Loucy (cell line): ENCODE data around the gene SAFB2.

Experiments
- H2AFZ ChIP-seq: fragments of 200-600 bp; sonication (generic); 2 replicates; pipeline ENCODE4 v1.6.0; 2016; ENCODE audit warnings: antibody characterized with exemption, mild to moderate bottlenecking, low read length, moderate library complexity
- H3F3A ChIP-seq: fragments of 200-600 bp; 2 replicates; pipeline ENCODE4 v1.6.0; 2016; ENCODE audit warnings: antibody characterized with exemption, low read depth, mild to moderate bottlenecking
- H3K27me3 ChIP-seq: fragments of 200-600 bp; sonication (generic); 2 replicates; pipeline ENCODE4 v1.6.1; 2014; ENCODE audit warnings: low read length, mild to moderate bottlenecking; ENCODE audit not compliant: insufficient read depth, poor library complexity, severe bottlenecking
- H3K36me3 ChIP-seq: fragments of 200-600 bp; sonication (generic); 2 replicates; pipeline ENCODE4 v1.6.1; 2016; ENCODE audit warnings: low read length; ENCODE audit not compliant: insufficient read depth
- H3K4me1 ChIP-seq: fragments of 200-600 bp; sonication (generic); 2 replicates; pipeline ENCODE4 v1.5.1; 2014; ENCODE audit warnings: low read length, mild to moderate bottlenecking; ENCODE audit not compliant: insufficient read depth, poor library complexity, severe bottlenecking
- H3K4me2 ChIP-seq: fragments of 200-600 bp; sonication (generic); 2 replicates; pipeline ENCODE4 v1.6.0; 2014; ENCODE audit warnings: antibody characterized with exemption, low read length, low read depth, mild to moderate bottlenecking; ENCODE audit not compliant: poor library complexity, severe bottlenecking
- H3K4me3 ChIP-seq: fragments of 200-600 bp; sonication (generic); 2 replicates; pipeline ENCODE4 v1.5.1; 2014; ENCODE audit warnings: low read length, mild to moderate bottlenecking, mixed read lengths; ENCODE audit not compliant: poor library complexity, severe bottlenecking
- H3K79me2 ChIP-seq: fragments of 200-600 bp; sonication (generic); 2 replicates; pipeline ENCODE4 v1.6.1; 2014; ENCODE audit warnings: low read length; ENCODE audit not compliant: insufficient read depth
- H3K9ac ChIP-seq: fragments of 200-600 bp; sonication (generic); 2 replicates; pipeline ENCODE4 v1.6.0; 2014; ENCODE audit warnings: mild to moderate bottlenecking, low read depth, low read length, moderate library complexity; ENCODE audit not compliant: poor library complexity, severe bottlenecking
- H3K9me2 ChIP-seq: fragments of 200-600 bp; sonication (generic); replicated peaks from 2 replicates; pipeline ENCODE4 v1.6.1; 2016; ENCODE audit warnings: low read depth, low read length, mixed read lengths
- H3K9me3 ChIP-seq: fragments of 200-600 bp; sonication (generic); 2 replicates; pipeline ENCODE4 v1.6.1; 2014; ENCODE audit warnings: mild to moderate bottlenecking, antibody characterized with exemption, low read length, low read depth; ENCODE audit not compliant: insufficient read depth
- H4K20me1 ChIP-seq: fragments of 200-600 bp; sonication (generic); 2 replicates; pipeline ENCODE4 v1.6.0; 2014; ENCODE audit warnings: antibody characterized with exemption, low read length, mild to moderate bottlenecking; ENCODE audit not compliant: insufficient read depth, poor library complexity, severe bottlenecking
- CTCF ChIP-seq: fragments of 200-600 bp; sonication (generic); conservative IDR thresholded peaks from 2 replicates; pipeline ENCODE4 v1.5.1; 2014; ENCODE audit warnings: mild to moderate bottlenecking, antibody characterized with exemption, low read length
- EZH2phosphoT487 ChIP-seq: fragments of 200-600 bp; IDR thresholded peaks from 2 replicates; pipeline ENCODE4 v1.6.1; 2018; ENCODE audit warnings: antibody characterized with exemption, mild to moderate bottlenecking, moderate library complexity, borderline replicate concordance

Gene SAFB2

GRCh38 chr19:5635427-5635826, 12.9 kb upstream of the SAFB2 start:
- Histone ChIP-seq H4K20me1 (peaks cover 81% of the 10 kb centered on the region), H3K9ac (no peak overlapping the region), H3K4me1 (peaks cover 8% of the 10 kb centered on the region), H3K36me3 (peaks cover 32% of the 10 kb centered on the region; the same call in 1 of the 2 replicates), H2AFZ (no peak overlapping the region), H3K4me2 (no peak overlapping the region), H3K9me2 (no peaks in the 10 kb centered on the region), H3K79me2 (peaks cover 98% of the 10 kb centered on the region), H3K27me3 (no peaks in the 10 kb centered on the region), H3K9me3 (no peaks in the 10 kb centered on the region), H3K4me3 (no peak overlapping the region), H3F3A (no peaks in the 10 kb centered on the region)
- TF ChIP-seq EZH2phosphoT487, result no peak
- no peak for TF ChIP-seq CTCF

- Histone ChIP-seq H3K4me1 (peaks cover 28% of the 10 kb centered on the region), H3K9me2 (no peaks in the 10 kb centered on the region), H3K9me3 (no peaks in the 10 kb centered on the region), H3K9ac (no peak overlapping the region), H3K36me3 (peaks cover 47% of the 10 kb centered on the region), H3K4me3 (no peak overlapping the region), H3F3A (no peaks in the 10 kb centered on the region), H2AFZ (no peak overlapping the region), H3K79me2 (peaks cover 99% of the 10 kb centered on the region), H3K27me3 (no peaks in the 10 kb centered on the region), H3K4me2 (peak overlapping the region; percentile 39), H4K20me1 (peaks cover 88% of the 10 kb centered on the region)
- TF ChIP-seq CTCF, result no peak
- TF ChIP-seq EZH2phosphoT487, result no peak
Observed at GRCh38 chr19:5632657-5633056, 10.1 kb upstream of the SAFB2 start.

GRCh38 chr19:5632241-5632612, 9.7 kb upstream of the SAFB2 start:
- Histone ChIP-seq H3K79me2 (peaks cover 99% of the 10 kb centered on the region), H4K20me1 (peaks cover 88% of the 10 kb centered on the region), H3K4me3 (no peak overlapping the region), H3K4me1 (peaks cover 32% of the 10 kb centered on the region), H3K9me3 (no peaks in the 10 kb centered on the region), H3F3A (no peaks in the 10 kb centered on the region), H3K36me3 (peaks cover 49% of the 10 kb centered on the region), H3K4me2 (peak overlapping the region; percentile 39), H3K27me3 (no peaks in the 10 kb centered on the region), H3K9ac (no peak overlapping the region), H3K9me2 (no peaks in the 10 kb centered on the region), H2AFZ (no peak overlapping the region)
- TF ChIP-seq CTCF (no peak), EZH2phosphoT487 (no peak)
